Inflammatory macrophage treated with lipopolysaccharide for 4 hours (primary cell): ENCODE results near the gene PRKAG2.
"Not testable (repeated sequence)": the region's sequence is repeated elsewhere in the genome, so short reads cannot be mapped to it uniquely, and the experiment has no call there.

ENCODE experiments used
- DNase-seq: peaks from one replicate; pipeline ENCODE4 v3.0.0-alpha.2; 2020

The PRKAG2 gene

DNA sequence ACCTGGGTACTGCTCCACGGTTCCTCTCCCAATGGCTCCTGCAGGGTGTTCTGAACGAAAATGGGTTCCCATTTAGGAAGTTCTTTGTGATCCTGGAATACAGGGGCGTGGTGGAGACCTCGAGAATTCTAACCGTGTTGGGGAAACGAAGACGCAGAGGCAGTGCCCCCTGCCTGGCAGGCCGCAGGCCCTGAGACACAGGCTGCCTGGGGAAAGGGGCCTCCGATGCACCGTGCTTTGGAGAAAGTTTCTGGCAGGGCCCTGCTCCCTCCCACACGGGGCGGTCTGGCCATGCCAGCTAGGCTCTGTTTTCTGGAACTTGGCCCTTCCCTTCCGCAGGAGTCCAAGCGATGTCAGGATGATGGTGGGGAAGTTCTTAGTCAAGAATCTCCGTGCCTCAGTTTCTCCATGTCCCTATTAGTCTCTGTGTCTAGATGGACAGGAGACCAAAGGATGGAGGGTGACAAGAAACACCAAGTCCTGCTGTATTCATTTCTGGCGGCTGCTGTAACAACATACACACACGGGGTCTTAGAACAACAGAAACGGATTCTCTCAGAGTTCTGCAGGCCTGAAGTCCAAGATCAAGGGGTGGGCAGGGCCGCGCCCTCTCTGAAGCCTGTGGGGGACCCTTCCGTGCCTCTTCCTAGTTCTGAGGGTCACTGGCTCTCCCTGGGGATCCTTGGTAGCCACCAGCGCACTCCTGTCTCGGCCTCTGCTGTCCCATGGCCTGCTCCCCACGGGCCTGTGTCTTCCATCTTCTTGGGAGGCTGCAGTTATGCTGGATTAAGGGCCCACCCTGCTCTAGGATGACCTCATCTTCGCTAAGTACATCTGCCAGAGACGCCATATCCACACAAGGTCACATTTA, 27.7 kb downstream of the PRKAG2 start:
- no peak for DNase-seq

GRCh38 chr7:151847681-151848081, 29.2 kb downstream of the PRKAG2 start:
- DNase-seq, result peak; percentile 90

DNA sequence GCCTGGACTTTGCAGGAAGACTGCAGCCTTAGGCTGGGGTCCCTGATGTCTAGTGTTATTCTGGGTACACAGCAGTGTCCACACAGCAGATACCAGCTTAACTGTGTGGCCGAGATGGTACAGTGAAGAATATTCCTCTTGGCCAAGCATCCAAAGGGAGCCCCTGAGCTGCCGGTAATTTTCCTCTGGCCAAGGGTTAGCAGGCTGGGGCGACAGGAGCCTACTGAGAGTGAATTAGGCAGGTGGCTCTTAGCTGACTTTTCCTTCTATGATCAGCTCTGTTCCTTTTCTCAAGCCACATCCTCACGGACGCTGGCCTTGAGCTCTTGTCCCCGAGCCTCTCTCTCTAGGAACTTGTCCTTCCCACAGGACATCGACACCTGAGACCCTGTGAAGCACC, 29.8 kb downstream of the PRKAG2 start:
- no peak for DNase-seq

- DNase-seq, result no peak
Observed at GRCh38 chr7:151845412-151846205, 31.3 kb downstream of the PRKAG2 start.

- no peak for DNase-seq
Observed at GRCh38 chr7:151844825-151845200, 32.1 kb downstream of the PRKAG2 start.

- DNase-seq, result peak; percentile 98
Observed at GRCh38 chr7:151844071-151844824, 32.7 kb downstream of the PRKAG2 start.

DNA sequence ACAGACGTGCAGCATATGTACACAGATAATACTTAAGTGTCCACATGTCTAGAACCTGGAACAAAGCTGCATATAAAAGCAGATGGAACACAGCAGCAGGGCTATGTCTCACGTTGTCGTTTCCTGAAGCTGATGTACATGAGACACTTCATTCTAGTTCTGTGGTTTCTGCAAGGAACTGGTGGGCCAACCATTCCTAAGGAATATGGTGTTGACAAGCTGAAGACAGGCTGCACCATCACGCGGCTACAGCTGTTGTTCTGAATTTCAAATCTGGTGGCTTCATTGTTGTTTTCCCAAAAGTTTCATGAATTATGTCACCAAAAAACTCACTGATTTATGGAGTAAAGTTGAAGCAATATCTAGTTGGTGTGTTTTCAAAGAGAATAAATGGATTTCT, 33.7 kb downstream of the PRKAG2 start:
- no peak for DNase-seq

DNA sequence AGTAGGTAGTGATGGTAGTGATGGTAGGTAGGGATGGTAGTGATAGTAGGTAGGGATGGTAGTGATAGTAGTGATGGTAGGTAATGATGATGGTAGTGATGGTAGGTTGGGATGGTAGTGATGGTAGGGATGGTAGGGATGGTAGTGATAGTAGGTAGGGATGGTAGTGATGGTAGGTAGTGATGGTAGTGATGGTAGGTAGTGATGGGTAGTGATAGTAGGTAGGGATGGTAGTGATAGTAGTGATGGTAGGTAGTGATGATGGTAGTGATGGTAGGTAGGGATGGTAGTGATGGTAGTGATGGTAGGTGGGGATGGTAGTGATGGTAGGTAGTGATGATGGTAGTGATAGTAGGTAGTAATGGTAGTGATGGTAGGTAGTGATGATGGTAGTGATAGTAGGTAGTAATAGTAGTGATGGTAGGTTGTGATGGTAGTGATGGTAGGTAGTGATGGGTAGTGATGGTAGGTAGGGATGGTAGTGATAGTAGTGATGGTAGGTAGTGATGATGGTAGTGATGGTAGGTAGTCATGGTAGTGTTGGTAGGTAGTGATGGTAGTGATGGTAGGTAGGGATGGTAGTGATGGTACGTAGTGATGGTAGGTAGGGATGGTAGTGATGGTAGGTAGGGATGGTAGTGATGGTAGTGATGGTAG, 35.4 kb downstream of the PRKAG2 start:
- DNase-seq, result not testable (repeated sequence)

- DNase-seq, result peak; percentile 35
Observed at GRCh38 chr7:151840088-151840910, 36.6 kb downstream of the PRKAG2 start.

DNA sequence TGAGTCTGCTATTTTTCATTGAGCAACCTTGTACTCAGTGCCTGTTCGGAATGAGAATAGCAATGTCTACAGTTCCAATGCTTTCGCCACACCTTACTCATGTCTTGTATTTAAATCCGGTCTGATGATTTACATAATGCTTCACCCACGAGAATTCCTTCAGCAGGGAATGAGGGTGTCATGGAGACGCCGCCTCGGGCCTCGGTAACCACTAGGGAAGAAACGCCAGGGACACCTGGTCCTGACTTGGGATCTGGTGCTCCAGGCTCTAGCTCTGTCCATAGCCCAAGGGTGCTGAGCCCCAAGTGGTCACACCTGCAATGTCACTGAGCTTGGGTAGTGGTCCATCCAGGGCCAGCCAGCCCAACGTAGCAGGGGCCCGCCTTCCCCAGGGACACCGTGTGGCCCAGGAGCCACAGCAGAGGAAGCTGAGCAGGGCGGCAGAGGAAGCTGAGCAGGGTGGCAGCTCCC, 37.4 kb downstream of the PRKAG2 start:
- DNase-seq, result peak; percentile 58

DNA sequence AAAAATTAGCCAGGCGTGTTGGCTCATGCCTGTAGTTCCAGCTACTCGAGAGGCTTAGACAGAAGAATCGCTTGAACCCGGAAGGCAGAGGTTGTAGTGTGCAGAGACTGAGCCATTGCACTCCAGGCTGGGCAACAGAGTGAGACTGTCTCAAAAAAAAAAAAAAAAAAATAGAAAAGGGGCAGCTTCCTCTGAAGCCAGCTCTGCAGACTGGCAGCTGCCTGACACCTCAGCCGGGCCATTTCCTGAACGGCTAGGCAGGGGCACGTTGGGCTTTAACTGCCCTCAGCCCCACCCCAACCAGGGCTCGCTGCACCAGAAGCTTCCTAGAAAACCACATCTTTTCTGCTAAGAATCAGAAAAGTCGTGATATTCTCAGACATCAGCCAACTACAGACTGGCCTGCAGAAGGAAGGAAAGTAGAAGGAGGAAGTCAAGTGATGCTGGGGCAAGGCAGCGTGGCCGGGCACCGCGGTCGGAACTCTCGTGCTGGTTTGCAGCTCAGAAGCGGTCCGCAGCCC, 38.0 kb downstream of the PRKAG2 start:
- peak; percentile 75 for DNase-seq

DNA sequence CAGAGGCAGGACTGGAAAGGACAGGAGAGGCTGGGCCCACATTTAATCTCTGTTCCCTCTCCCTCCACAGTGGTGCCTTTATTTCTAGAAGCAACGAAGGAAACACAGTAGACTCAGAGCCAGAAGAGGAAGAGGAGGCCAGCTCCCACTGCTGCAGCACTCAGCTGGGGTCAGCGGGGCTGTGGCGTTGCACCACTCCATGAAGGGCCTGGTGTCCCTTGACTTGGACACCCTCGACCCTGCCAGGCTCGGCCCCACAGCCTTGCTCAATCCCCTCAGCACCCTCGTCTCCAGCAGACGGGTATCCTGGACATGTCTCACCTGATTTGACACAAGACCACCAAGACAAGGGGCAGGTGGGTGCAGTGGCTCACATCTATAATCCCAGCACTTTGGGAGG, 38.8 kb downstream of the PRKAG2 start:
- DNase-seq, result peak; percentile 35

DNA sequence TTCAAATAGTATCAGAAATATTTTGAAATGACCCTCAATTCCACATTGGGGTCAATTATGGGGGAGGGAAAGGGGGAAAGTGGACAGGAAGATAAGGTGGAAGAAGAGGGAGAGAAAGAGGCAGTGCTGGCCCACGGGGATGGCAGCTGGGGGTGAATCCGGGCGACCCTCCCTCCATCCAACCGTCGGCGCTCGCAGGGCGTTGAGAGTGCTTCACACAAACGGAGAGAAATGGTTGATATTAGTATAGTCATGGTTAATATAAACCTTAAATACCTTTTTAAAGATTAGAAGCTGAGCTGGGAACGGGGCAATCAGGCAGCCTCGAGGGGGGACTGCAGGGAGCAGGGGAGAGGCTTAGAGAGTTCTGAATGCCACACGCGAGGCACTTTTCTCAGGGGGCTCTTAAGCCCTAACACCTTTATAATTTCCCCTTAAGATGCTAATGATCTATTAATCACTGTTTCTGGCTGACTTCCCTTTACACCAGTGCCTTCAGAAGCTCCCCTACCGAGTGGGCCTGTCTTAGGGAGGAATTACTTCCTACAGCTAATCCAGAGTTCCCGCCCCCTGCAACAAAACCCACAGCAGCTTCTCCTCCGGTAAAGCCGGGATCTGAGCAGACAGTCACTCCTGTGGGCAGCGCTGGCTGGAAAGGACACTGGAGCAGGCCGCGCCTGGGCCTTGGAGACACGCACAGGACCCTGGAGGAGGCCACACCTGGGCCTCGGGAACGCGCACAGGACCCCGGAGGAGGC, 39.5 kb downstream of the PRKAG2 start:
- DNase-seq, result peak; percentile 67

DNA sequence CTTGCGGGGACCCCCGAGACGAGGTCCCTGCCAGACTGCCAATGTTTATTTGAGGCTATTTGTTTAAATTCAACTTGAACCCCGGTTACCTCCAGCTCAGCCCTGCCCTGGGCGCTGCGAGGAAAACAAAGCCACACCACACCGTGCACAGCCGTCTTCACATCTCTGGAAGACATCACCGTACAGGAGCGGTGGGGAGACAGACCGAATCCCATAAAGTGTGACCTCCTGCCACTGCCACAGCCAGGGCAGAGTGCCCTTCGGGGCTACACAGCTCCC, 40.0 kb downstream of the PRKAG2 start:
- no peak for DNase-seq

DNA sequence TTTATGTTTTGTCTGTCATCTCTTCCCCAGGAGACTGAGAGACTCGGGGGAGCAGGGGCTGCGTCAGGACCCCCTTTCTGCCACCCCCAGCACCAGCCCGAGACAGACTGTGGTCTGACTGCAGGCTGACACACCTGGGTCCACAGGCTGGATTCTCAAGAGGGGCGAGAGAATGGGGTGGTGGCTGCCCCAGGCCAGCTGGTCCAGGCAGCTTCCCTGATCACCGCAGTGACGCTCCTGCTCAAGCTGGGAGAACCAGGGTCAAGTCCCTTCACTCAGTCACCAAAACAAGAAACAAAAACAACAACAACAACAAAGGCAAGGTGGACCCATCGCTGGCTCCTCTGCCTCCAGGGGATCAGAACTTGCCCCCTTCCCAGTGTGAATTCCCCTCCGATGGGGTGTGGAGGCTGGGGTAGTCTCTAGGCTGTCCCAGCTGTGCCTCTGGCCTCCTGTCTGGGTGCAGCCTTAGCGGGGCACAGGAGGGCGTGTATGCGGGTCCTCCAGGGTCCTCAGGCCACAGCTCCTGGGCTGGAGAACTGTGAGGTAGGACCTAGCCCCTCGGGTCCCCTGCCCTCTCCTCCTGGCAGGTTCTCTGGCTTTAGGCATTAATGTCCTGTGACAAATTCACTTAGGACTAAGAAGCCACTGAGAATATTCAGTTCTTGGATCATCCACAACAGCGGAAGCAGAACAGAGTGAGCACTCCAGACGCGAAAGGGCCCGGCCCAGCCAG, 40.6 kb downstream of the PRKAG2 start:
- DNase-seq, result no peak

DNA sequence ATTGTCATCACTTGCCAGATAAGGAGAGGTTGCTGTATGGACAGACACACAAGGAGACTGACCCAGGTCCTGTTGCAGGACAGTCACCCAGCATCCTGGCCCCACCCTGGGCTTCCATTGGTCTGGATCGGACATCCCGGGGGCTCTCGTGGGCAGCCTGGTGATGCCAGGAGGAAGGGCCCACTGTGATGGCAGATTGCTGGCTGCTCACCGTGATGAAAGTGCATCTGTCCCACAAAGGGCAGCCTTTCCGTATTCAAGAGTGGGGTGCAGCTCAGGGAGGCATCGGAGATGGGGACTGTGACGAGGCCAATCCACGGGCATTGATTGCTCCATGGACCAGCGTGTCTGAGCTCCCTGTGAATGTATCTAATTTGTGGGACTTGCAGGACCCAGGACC, 41.3 kb downstream of the PRKAG2 start:
- no peak for DNase-seq

DNA sequence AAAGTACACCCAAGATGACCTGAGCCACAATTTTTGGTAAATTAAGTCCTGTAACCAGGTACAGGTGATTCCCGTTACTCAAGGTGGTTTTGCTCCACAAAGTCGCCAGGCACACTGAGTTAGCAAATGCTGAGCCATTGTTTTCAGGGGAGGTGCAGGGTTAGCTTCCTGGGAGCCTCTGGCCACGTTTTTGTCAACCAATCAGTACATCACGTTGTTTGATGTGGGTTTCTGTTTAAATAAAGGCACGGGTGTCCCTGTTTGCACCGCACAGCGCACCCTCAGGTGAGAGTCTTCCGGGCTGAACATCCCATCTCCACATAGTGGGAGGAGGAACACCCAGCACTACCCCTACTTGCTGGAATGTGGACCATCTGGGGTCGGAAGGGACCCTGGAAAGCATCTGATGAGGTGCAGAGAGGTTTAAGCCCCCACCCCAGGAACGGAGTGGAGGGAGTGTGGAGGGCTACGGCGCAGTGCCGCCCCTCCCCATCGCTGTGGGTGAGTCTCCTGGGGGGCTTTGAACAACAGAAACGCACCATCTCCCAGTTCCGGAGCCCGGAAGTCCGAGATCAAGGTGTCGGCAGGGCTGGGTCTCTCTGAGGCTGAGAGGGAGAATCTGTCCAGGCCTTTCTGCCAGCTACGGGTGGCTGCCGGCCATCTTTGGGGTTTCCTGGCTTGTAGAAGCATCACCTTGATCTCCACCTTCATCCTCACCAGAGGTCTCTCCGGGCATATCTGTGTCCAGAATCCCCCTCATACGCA, 42.5 kb downstream of the PRKAG2 start:
- DNase-seq, result no peak

DNA sequence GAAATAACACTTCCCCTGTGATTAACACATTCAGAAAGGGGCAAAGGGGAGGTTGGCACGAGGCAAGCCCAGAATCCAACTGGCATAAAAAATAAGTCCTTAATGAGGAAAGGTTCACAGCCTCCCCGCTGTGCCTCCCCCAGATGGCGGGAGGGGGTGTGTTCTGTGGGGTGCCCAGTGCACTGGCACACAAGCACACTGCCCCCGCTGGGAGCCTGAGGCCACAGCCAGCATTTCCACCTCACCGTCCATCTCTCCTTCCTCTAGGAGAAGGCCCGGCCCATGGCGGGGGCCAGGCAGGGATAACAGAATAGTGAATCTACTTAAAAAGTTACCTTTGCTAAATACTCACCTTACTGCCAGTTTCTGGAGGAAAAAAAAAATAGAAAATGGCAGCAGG, 43.2 kb downstream of the PRKAG2 start:
- DNase-seq, result no peak

GRCh38 chr7:151833213-151833651, 43.7 kb downstream of the PRKAG2 start:
- no peak for DNase-seq
